Testis (tissue), 3 donors: Measurements from ENCODE around the gene MYO7B. TPM values are rescaled to one million over a fixed set of nuclear protein-coding genes. Genes with fewer than 3 reads are reported as not detected.

Source experiments
- DNase-seq: peaks from one replicate; pipeline ENCODE4 v3.0.0-alpha.2; 2019
- H3K27ac ChIP-seq, 2 donors: fragments of 200-600 bp; sonication (generic); one replicate each; pipeline ENCODE4 v1.5.1; 2019
- H3K27me3 ChIP-seq: fragments of 200-600 bp; sonication (generic); one replicate; pipeline ENCODE4 v1.5.1; 2019
- H3K36me3 ChIP-seq: fragments of 200-600 bp; sonication (generic); one replicate; pipeline ENCODE4 v1.5.1; 2017; ENCODE audit warnings: low read depth; ENCODE audit errors: missing control alignments
- H3K4me1 ChIP-seq: fragments of 200-600 bp; sonication (generic); one replicate; pipeline ENCODE4 v1.5.1; 2019
- H3K4me3 ChIP-seq, 2 donors: fragments of 200-600 bp; sonication (generic); one replicate each; pipeline ENCODE4 v1.5.1; 2017 to 2019
- H3K9me3 ChIP-seq: fragments of 200-600 bp; sonication (generic); one replicate; pipeline ENCODE4 v1.5.1; 2017
- POLR2A ChIP-seq: fragments of 450-650 bp; IDR thresholded peaks from one replicate; pipeline ENCODE4 v1.6.1; 2017; ENCODE audit warnings: antibody characterized with exemption, mild to moderate bottlenecking, moderate library complexity
- WGBS, 2 donors: methylation state at CpG; one replicate each; pipeline ENCODE4 v1.1.5; 2018; 5-methylcytosine and 5-hydroxymethylcytosine counted together
- intact Hi-C: fragments of 100-400 bp; cut with DNase I; formaldehyde crosslinking; loops from one replicate; pipeline ENCODE4 v1.15.1; 2023; ENCODE audit warnings: low total_unique reads
- polyA plus RNA-seq: library from polyadenylated mRNA; stranded (reverse); fragments of 350-450 nt; fragmentation: Illumina TruSeq; extraction: RNeasy Lipid Tissue Mini Kit (QIAGEN cat#74804); gene quantifications from one replicate; pipeline ENCODE4 v1.2.3, GENCODE V29; 2014; ENCODE audit warnings: low read depth, low replicate concordance; ENCODE audit not compliant: insufficient read depth
- total RNA-seq, 2 donors: library from RNA; depleted of rRNA; stranded (reverse); fragments of >200 nt; gene quantifications; one replicate each; pipeline ENCODE4 v1.2.3, GENCODE V29; 2016
- TF ChIP-seq, protein P1 (sequence below), 3 experiments: fragments of 450-650 bp in 2 of 3; fragments of 200-600 bp in 1 of 3; sonication (generic) in 1 of 3; IDR thresholded peaks; one replicate each; pipeline ENCODE4 v1.5.1; 2016 to 2019; ENCODE audit warnings: antibody characterized with exemption in 3 of 3, mild to moderate bottlenecking in 2 of 3, moderate library complexity in 1 of 3

MYO7B gene
- total and polyA plus RNA-seq, 3 donors from 2014 or later: 3.6 to 5.6 (median 4.2) TPM

DNA sequence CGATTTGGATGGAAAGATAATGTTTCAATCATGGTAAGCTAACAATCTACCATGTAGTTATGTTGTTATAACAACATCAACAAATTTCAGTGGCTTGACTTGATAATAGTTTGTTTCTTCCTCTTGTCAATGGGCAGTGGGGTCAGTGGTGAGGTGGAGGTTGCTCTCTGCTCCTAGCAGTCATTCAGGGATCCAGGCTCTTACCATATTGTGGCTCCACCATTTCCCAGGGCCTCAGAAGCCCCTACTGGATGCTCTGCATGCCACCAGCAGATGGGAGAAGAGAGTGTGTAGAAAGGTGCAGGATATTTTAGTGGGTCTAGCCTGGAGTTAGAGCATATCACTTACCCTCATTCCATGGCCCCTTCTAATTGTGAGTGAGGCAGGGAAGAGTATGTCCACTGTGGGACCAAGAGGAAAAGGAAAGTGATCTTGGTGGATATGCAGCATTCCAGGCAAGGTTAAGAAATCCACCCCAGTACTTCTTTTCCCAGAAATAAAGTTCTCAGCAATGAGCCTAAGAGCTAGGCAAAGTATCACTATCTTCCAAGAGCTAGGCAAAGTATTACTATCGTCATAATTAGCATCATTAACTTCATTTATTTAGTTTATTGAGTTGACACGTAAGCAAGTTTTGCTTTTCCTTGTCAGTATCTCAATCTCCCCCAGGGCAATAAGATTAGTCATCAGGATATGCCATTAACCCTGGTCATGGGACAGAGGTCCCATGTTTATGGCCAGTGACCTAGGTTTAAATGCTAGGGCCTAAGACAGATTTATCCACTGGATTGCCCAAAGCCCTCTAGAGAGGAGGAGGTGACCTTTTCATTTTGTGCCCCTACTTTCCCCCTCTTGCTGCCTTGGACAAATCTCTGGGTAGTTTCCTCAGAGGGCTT is 5.0 kb upstream of the MYO7B start:
- TF ChIP-seq POLR2A: no peak
- TF ChIP-seq, protein P1, sequence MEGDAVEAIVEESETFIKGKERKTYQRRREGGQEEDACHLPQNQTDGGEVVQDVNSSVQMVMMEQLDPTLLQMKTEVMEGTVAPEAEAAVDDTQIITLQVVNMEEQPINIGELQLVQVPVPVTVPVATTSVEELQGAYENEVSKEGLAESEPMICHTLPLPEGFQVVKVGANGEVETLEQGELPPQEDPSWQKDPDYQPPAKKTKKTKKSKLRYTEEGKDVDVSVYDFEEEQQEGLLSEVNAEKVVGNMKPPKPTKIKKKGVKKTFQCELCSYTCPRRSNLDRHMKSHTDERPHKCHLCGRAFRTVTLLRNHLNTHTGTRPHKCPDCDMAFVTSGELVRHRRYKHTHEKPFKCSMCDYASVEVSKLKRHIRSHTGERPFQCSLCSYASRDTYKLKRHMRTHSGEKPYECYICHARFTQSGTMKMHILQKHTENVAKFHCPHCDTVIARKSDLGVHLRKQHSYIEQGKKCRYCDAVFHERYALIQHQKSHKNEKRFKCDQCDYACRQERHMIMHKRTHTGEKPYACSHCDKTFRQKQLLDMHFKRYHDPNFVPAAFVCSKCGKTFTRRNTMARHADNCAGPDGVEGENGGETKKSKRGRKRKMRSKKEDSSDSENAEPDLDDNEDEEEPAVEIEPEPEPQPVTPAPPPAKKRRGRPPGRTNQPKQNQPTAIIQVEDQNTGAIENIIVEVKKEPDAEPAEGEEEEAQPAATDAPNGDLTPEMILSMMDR (IDR thresholded peaks at IDR 0.05): no peak
- Histone ChIP-seq H3K36me3 (no peaks in the 10 kb centered on the region), H3K4me1 (peaks cover 6% of the 10 kb centered on the region), H3K27me3 (no peaks in the 10 kb centered on the region), H3K4me3 (no peak overlapping the region), H3K9me3 (no peaks in the 10 kb centered on the region), H3K27ac (no peak overlapping the region)
- WGBS, 2 donors: 93 to 95% methylated on average over 3 of the region's 3 CpGs
- DNase-seq: no peak
- intact Hi-C loops: no loop called here

DNA sequence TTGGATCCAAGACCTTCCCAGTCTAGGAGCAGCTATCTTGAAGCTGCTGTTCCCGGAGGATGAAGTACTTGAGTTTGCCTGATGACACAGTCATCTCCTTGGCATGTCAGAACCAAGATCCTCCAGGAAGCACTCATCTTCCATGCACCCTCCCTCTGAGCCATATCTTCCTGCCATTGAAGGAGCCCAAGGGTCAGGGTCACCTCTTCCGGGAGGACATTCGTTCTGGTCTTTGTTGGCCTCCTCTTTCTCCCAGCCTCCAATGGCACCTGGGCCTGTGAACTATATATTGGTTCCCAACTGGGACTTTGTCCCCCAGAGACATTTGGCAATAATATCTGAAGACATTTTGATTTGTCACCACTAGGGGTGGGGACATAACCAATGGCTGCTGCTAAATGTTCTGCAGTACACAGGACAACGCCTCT is 4.2 kb upstream of the MYO7B start:
- Histone ChIP-seq H3K9me3 (no peaks in the 10 kb centered on the region), H3K36me3 (no peaks in the 10 kb centered on the region), H3K27ac (no peak overlapping the region), H3K27me3 (no peaks in the 10 kb centered on the region), H3K4me1 (peaks cover 6% of the 10 kb centered on the region), H3K4me3 (no peak overlapping the region)
- WGBS, 2 donors: 64 to 67% methylated on average over 4 of the region's 4 CpGs
- intact Hi-C loops: no loop called here
- TF ChIP-seq, protein P1 (IDR thresholded peaks at IDR 0.05): peak in 1 of 3 experiments; percentile 5
- TF ChIP-seq POLR2A: no peak
- DNase-seq: no peak

DNA sequence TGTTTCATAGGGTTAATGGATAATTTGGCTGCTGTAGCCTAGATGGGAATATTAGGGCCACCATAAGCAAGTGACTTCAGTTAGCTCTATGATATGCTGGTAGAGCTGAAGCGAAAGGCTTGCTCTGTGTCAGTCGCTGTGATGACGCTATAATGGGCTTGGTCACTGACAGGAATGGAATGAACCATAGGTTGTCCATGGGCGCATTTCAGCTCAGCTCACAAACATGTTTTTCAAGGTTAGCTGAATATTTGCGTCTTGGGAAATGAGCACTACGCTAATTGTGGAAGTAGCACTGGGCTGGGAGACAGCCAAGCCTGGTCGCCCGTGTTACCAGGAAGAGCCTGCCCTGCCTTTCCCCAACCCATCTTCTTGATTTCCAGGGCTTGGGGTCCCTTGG is 3.2 kb upstream of the MYO7B start:
- Histone ChIP-seq H3K4me1 (peaks cover 3% of the 10 kb centered on the region), H3K9me3 (no peaks in the 10 kb centered on the region), H3K27me3 (no peaks in the 10 kb centered on the region), H3K4me3 (no peak overlapping the region), H3K36me3 (no peaks in the 10 kb centered on the region), H3K27ac (no peak overlapping the region)
- TF ChIP-seq, protein P1 (IDR thresholded peaks at IDR 0.05): no peak
- TF ChIP-seq POLR2A: no peak
- no peak for DNase-seq
- intact Hi-C loops: no loop called here
- 93% methylated on average over 7 to 8 of the region's 8 CpGs for WGBS, 2 donors

DNA sequence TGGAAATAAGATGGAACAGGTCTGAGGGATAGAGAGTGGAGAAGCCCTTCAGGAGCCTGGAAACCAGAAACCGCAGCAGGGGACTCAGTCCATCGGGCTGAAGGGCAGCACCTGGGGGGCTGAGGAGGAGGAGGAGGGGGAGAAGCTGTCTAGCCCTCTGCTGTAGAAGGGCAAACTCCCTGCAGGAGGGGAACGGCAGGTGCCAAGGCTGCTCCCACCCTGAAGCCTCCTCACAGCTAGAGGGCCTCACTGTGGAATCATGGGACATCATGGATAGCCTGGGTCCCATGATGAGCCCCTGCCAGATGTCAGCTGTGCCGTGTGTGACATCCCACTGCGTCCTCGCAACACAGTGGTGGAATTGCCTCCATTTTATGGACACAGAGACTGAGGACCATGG is 435 bp downstream of the MYO7B start:
- no peak overlapping the region for H3K4me3 ChIP-seq
- intact Hi-C loops: no loop called here
- no peak overlapping the region for H3K27ac ChIP-seq
- H3K27me3 ChIP-seq: no peaks in the 10 kb centered on the region
- H3K36me3 ChIP-seq: no peaks in the 10 kb centered on the region
- H3K4me1 ChIP-seq: no peaks in the 10 kb centered on the region
- no peak for DNase-seq
- TF ChIP-seq POLR2A: no peak
- TF ChIP-seq, protein P1 (IDR thresholded peaks at IDR 0.05): no peak
- H3K9me3 ChIP-seq: no peaks in the 10 kb centered on the region
- 79 to 82% methylated on average over 5 to 6 of the region's 6 CpGs for WGBS, 2 donors
